Omental fat pad (tissue), 4 donors: ENCODE results near the gene CUX1. TPM values are rescaled to one million over a fixed set of nuclear protein-coding genes. Genes with fewer than 3 reads are reported as not detected.

Source experiments
- ATAC-seq: fragments of 150-250 bp; one replicate; pipeline ENCODE4 v1.9.1; 2016; ENCODE audit warnings: mild to moderate bottlenecking, moderate library complexity; ENCODE audit not compliant: low FRiP score
- DNase-seq: peaks from one replicate; pipeline ENCODE4 v3.0.0-alpha.2; 2019; ENCODE audit warnings: low spot score
- CTCF ChIP-seq, 3 donors: fragments of 450-650 bp; IDR thresholded peaks; one replicate each; pipeline ENCODE4 v1.5.1; 2016 to 2017; ENCODE audit warnings: antibody characterized with exemption in 3 of 3, mild to moderate bottlenecking in 3 of 3, moderate library complexity in 2 of 3
- total RNA-seq, 4 donors: library from RNA; depleted of rRNA; stranded (reverse); fragments of >200 nt; gene quantifications; one replicate each; pipeline ENCODE4 v1.1.0, GENCODE V29; 2016

Gene CUX1
- total RNA-seq, 4 donors from 2014 or later: 67.6 to 141 (median 75.7) TPM

- TF ChIP-seq CTCF (IDR thresholded peaks at IDR 0.05): no peak
- ATAC-seq (peak; percentile 87), DNase-seq (no peak)
These were observed 335.5 kb downstream of the CUX1 start for GRCh38 chr7:102152672-102153598.

- no peak for DNase-seq
- TF ChIP-seq CTCF (IDR thresholded peaks at IDR 0.05): no peak
- ATAC-seq: no peak
These were observed 336.1 kb downstream of the CUX1 start for GRCh38 chr7:102153599-102153946.

- ATAC-seq: no peak
- TF ChIP-seq CTCF (IDR thresholded peaks at IDR 0.05): no peak
These were observed 337.0 kb downstream of the CUX1 start for GRCh38 chr7:102154425-102154824.

GRCh38 chr7:102155821-102156441 lies 338.5 kb downstream of the CUX1 start:
- no peak for DNase-seq
- no peak for ATAC-seq
- no peak for TF ChIP-seq CTCF (IDR thresholded peaks at IDR 0.05)

More at GRCh38 chr7:102154425-102154824, 337.0 kb downstream of the CUX1 start:
- DNase-seq: no peak

- ATAC-seq (no peak), DNase-seq (no peak)
- TF ChIP-seq CTCF (IDR thresholded peaks at IDR 0.05): no peak
These were observed 339.4 kb downstream of the CUX1 start for GRCh38 chr7:102156867-102157266.

GRCh38 chr7:102165136-102165535 lies 347.7 kb downstream of the CUX1 start:
- no peak for ATAC-seq
- TF ChIP-seq CTCF (IDR thresholded peaks at IDR 0.05): no peak
- no peak for DNase-seq
